Activated naive CD4-positive, alpha-beta T cell treated with anti-CD3 and anti-CD28 coated beads, Interleukin-2, amount 10 ng/mL, durations not matched to agents 7 days and 5 days (primary cell): ENCODE results near the gene NBR1.
"Not testable (repeated sequence)": the region's sequence is repeated elsewhere in the genome, so short reads cannot be mapped to it uniquely, and the experiment has no call there.

ENCODE experiments used
- CTCF ChIA-PET: fragments of 350-600 bp; sonication (Branson Sonifier 250); formaldehyde crosslinking; loops from one replicate; lab custom pipeline; 2021; ENCODE audit warnings: antibody characterized with exemption; lab: Charles Lee
- DNase-seq: peaks from one replicate; pipeline ENCODE4 v3.0.0-alpha.2; 2020
- H3K27ac Mint-ChIP-seq: one replicate; pipeline ENCODE4 v1.8.0; 2021; ENCODE audit warnings: mild to moderate bottlenecking, moderate library complexity, mixed read lengths
- H3K27me3 Mint-ChIP-seq: one replicate; pipeline ENCODE4 v1.8.0; 2021; ENCODE audit warnings: mild to moderate bottlenecking, mixed read lengths
- H3K36me3 Mint-ChIP-seq: one replicate; pipeline ENCODE4 v1.8.0; 2021; ENCODE audit warnings: mixed read lengths
- H3K4me1 Mint-ChIP-seq: one replicate; pipeline ENCODE4 v1.8.0; 2021; ENCODE audit warnings: mixed read lengths
- H3K4me3 Mint-ChIP-seq: one replicate; pipeline ENCODE4 v1.8.0; 2021; ENCODE audit warnings: mild to moderate bottlenecking, moderate library complexity, mixed read lengths
- H3K9me3 Mint-ChIP-seq: one replicate; pipeline ENCODE4 v1.8.0; 2021; ENCODE audit warnings: mixed read lengths

Gene NBR1

GRCh38 chr17:43140396-43141332 is 30.4 kb upstream of the NBR1 start:
- H3K4me1 Mint-ChIP-seq, result peaks cover 10% of the 10 kb centered on the region
- no peak overlapping the region for H3K27ac Mint-ChIP-seq
- H3K4me3 Mint-ChIP-seq, result no peak overlapping the region
- CTCF ChIA-PET, result no interaction called here
- H3K36me3 Mint-ChIP-seq, result no peaks in the 10 kb centered on the region
- H3K27me3 Mint-ChIP-seq, result no peaks in the 10 kb centered on the region
- no peak for DNase-seq
- no peaks in the 10 kb centered on the region for H3K9me3 Mint-ChIP-seq

DNA sequence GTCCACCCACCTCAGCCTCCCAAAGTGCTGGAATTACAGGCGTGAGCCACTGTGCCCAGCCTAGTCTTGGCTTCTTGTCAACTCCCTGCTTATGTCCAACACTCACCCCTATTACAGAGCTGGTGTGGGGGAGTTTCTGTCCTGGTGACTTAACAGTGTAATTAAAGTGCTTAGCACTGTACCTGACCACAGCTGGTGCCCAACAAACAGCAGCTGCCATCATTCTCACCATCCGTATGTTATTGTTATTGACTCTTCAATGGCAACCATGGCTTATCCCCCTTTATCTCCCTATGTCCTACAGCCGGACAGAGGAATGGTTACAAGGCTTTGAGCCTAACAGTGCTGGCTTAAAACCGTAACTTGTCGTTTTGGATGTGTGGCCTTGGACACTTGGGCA is 28.9 kb upstream of the NBR1 start:
- Mint-ChIP-seq H3K9me3 (no peaks in the 10 kb centered on the region), H3K4me3 (no peak overlapping the region), H3K27me3 (no peaks in the 10 kb centered on the region), H3K36me3 (no peaks in the 10 kb centered on the region), H3K27ac (no peak overlapping the region), H3K4me1 (no peaks in the 10 kb centered on the region)
- CTCF ChIA-PET, result no interaction called here
- no peak for DNase-seq

DNA sequence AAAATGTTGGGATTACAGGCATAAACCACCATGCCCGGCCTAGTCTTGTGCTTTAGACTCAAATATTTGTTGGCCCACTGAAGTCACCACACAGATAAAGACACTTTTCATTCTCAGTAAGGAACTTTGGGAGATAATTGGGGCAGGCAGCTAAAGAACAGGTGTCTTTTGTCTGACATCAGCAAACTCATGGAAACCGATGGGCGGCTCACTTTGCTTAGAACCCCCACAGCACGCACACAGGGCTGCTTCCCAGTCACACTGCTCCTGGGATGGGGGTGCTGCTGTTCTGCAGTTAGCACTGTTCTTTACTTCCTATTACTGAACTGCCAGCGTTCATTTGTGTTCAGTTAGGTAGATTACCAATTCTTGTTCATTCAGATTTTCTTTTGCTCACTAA is 27.8 kb upstream of the NBR1 start:
- CTCF ChIA-PET, result no interaction called here
- Mint-ChIP-seq H3K9me3 (no peaks in the 10 kb centered on the region), H3K4me1 (no peaks in the 10 kb centered on the region), H3K27ac (no peak overlapping the region), H3K27me3 (no peaks in the 10 kb centered on the region), H3K36me3 (no peaks in the 10 kb centered on the region), H3K4me3 (no peak overlapping the region)
- no peak for DNase-seq

GRCh38 chr17:43146649-43147048 is 24.4 kb upstream of the NBR1 start:
- H3K4me3 Mint-ChIP-seq, result no peak overlapping the region
- no peaks in the 10 kb centered on the region for H3K4me1 Mint-ChIP-seq
- no peak overlapping the region for H3K27ac Mint-ChIP-seq
- no peaks in the 10 kb centered on the region for H3K36me3 Mint-ChIP-seq
- H3K27me3 Mint-ChIP-seq, result no peaks in the 10 kb centered on the region
- CTCF ChIA-PET, result no interaction called here
- no peaks in the 10 kb centered on the region for H3K9me3 Mint-ChIP-seq
- no peak for DNase-seq

DNA sequence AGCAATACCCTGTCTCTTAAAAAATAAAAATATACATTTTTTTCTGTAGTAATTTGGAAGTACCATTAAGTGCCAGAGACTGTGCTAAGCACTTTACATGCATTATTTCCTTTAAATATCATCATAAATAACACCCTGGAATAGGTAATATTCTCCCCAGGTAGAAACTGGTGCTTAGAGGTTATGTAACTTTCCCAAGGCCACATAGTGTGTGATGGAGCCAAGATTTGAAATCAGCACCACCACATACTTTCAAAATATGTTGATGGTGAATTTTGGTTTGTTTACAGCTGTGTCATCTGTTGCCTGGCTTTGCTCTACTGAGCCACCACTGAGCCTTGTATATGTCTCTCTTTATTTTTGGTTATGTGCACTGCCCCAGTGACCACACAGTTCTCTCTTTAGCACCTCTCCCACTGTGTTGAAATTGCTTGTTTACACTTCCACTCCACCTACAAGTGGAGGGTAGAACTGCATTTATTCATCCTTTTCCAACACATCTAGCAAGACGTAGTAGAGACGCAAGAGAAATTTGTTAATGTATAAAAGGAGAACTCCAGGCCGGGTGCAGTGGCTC is 19.0 kb upstream of the NBR1 start:
- DNase-seq, result no peak
- Mint-ChIP-seq H3K36me3 (peaks cover 8% of the 10 kb centered on the region), H3K4me3 (no peak overlapping the region), H3K27me3 (no peaks in the 10 kb centered on the region), H3K27ac (no peak overlapping the region), H3K4me1 (no peaks in the 10 kb centered on the region), H3K9me3 (peaks cover 7% of the 10 kb centered on the region)
- CTCF ChIA-PET, result interaction anchor here (1.0 kb wide), 1 partner anchor 60 kb away, joined by 4 read pairs; the partner anchor contains the start of gene TMEM106A

DNA sequence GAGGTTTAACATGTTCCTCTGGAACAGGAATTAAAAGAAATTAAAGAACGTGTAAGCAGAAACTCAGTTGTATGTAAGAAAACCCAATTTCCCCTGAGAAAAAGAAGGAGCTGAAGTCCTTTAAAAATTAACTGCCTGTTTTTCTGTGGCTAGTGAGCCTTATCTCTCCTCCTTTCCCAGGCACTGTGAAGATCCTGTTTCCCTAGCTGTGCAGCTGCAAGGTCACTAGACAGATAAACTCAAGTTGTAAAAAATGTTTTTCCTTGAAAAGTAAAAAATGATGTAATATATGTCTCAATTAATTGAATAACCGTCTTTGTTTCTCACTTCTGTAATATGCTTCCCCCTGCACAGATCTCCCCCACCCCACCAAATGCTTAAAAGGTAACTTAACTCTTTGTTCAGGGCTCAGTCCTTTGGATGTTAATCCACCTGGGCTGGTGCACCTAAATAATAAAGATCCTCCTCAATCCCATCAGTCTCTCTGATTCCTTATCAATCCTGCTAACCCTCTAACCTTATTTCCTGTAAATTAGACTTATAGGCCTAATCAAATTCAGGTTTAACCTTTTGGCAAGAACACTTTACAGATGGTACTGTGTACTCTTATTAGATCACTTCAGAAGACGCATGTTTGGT is 17.7 kb upstream of the NBR1 start:
- not testable (repeated sequence) for H3K4me1 Mint-ChIP-seq, DNase-seq, H3K27me3 Mint-ChIP-seq, H3K4me3 Mint-ChIP-seq, H3K9me3 Mint-ChIP-seq, H3K36me3 Mint-ChIP-seq, H3K27ac Mint-ChIP-seq
- CTCF ChIA-PET, result interaction anchor here (1.0 kb wide), 1 partner anchor 59 kb away, joined by 4 read pairs; the partner anchor contains the start of gene TMEM106A

DNA sequence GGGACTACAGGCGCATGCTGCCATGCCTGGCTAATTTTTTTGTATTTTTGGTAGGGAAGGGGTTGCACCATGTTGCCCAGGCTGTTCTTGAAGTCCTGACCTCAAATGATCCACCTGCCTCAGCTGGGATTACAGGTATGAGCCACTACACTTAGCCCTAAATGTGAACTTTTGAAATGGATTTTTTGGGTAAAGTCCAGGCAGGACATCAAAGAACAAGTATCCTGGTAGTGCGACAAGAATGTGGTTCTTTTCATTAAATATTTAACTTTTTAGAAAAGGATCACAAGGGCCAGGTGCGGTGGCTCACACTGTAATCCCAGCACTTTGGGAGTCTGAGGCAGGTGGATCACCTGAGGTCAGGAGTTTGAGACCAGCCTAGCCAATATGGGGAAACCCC is 15.3 kb upstream of the NBR1 start:
- no peak overlapping the region for H3K27ac Mint-ChIP-seq
- H3K27me3 Mint-ChIP-seq, result no peaks in the 10 kb centered on the region
- CTCF ChIA-PET, result no interaction called here

GRCh38 chr17:43159232-43159631 is 11.8 kb upstream of the NBR1 start:
- CTCF ChIA-PET, DNase-seq, H3K27ac Mint-ChIP-seq: not testable (repeated sequence)

More for the DNA sequence above, 15.3 kb upstream of the NBR1 start:
- peaks cover 8% of the 10 kb centered on the region for H3K36me3 Mint-ChIP-seq
- H3K9me3 Mint-ChIP-seq, result peaks cover 7% of the 10 kb centered on the region
- no peak for DNase-seq
- no peaks in the 10 kb centered on the region for H3K4me1 Mint-ChIP-seq
- no peak overlapping the region for H3K4me3 Mint-ChIP-seq

DNA sequence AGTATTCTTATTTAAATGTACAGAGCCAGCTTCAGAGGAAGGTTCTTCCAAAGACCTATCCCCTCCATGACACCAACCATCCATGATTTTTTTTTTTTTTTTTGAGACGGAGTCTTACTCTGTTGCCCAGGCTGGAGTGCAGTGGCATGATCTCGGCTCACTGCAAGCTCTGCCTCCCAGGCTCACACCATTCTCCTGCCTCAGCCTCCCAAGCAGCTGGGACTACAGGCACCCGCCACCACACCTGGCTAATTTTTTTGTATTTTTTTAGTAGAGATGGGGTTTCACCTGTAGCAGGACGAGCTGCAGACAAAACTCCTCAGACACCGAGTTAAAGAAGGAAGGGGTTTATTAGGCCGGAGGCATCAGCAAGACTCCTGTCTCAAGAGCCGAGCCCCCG is 11.1 kb upstream of the NBR1 start:
- CTCF ChIA-PET, H3K4me3 Mint-ChIP-seq, H3K36me3 Mint-ChIP-seq, H3K4me1 Mint-ChIP-seq, H3K27me3 Mint-ChIP-seq, H3K27ac Mint-ChIP-seq, DNase-seq, H3K9me3 Mint-ChIP-seq: not testable (repeated sequence)

More at GRCh38 chr17:43159232-43159631, 11.8 kb upstream of the NBR1 start:
- H3K9me3 Mint-ChIP-seq, H3K36me3 Mint-ChIP-seq, H3K4me3 Mint-ChIP-seq, H3K4me1 Mint-ChIP-seq, H3K27me3 Mint-ChIP-seq: not testable (repeated sequence)

- H3K9me3 Mint-ChIP-seq, CTCF ChIA-PET: not testable (repeated sequence)
- H3K27ac Mint-ChIP-seq, result peak overlapping the region; percentile 25
Observed at GRCh38 chr17:43165971-43166370, 5.0 kb upstream of the NBR1 start.

DNA sequence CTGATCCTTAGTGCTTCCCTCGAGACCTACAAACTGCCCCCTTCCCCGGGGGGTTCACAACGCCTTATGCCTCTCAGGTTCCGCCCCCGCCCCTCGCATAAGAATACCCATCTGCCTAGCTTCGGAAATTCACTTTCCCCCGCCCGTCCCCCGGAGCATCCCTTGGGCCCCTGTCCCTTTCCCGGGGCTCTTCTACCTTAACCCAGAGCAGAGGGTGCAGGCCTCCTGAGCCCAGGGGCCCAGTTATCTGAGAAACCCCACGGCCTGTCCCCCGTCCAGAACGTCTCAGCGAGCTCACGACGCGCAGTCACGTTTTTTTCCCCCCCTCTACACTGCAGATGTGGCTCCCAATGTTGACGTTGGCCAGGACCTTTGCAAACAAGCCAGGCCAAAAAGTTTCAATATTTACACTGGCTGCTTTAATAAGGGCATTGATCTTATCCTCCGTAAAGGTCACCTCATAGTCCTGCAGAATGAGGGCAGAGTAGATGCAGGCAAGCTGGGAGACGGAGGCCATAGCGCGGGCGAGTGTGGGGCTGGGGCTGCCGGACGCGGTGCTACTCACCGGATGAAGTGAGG is 1.4 kb upstream of the NBR1 start:
- peaks cover 12% of the 10 kb centered on the region for H3K36me3 Mint-ChIP-seq
- peak; percentile 34 for DNase-seq
- H3K4me1 Mint-ChIP-seq, result peaks cover 27% of the 10 kb centered on the region
- H3K27ac Mint-ChIP-seq, result no peak overlapping the region
- no peaks in the 10 kb centered on the region for H3K27me3 Mint-ChIP-seq
- no peaks in the 10 kb centered on the region for H3K9me3 Mint-ChIP-seq
- no peak overlapping the region for H3K4me3 Mint-ChIP-seq
- CTCF ChIA-PET, result no interaction called here

More at GRCh38 chr17:43165971-43166370, 5.0 kb upstream of the NBR1 start:
- not testable (repeated sequence) for H3K4me1 Mint-ChIP-seq, H3K27me3 Mint-ChIP-seq, H3K36me3 Mint-ChIP-seq, H3K4me3 Mint-ChIP-seq, DNase-seq

DNA sequence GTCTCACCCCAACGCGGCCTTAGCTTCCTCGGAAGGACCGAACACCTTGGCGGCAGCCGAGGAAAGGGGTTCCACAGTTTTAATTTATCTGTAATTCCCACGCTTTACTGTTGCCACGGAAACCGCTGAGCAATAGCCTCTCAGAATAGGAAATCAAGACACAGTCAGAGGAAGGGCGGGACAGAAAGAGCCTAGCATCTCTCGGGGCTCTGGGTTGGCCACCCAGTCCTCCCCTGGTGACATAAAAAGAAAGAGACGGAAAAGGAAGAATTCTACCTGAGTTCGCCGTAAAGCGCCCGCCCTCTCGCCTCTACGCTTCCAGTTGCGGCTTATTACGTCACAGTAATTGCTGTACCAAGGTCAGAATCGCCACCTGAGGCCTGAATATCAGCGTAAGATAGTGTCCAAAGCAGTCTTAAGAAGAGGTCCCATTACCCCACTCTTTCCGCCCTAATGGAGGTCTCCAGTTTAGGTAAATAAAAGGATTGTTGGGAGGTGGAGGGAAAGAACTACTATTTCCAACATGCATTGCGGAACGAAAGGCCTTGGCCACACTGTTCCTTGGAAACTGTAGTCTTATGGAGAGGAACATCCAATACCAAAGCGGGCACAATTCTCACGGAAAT is 761 bp upstream of the NBR1 start:
- Mint-ChIP-seq H3K4me1 (peaks cover 30% of the 10 kb centered on the region), H3K27ac (no peak overlapping the region), H3K27me3 (no peaks in the 10 kb centered on the region), H3K9me3 (no peaks in the 10 kb centered on the region), H3K4me3 (no peak overlapping the region), H3K36me3 (peaks cover 14% of the 10 kb centered on the region)
- CTCF ChIA-PET, result no interaction called here
- peak; percentile 94 for DNase-seq

- peaks cover 22% of the 10 kb centered on the region for H3K36me3 Mint-ChIP-seq
- no peak overlapping the region for H3K27ac Mint-ChIP-seq
- no peaks in the 10 kb centered on the region for H3K9me3 Mint-ChIP-seq
- CTCF ChIA-PET, result interaction anchor here (0.9 to 1.2 kb wide), 3 partner anchors 18 to 46 kb away, joined by 3 to 4 read pairs (median 3); no protein-coding TSS in a partner anchor
- H3K27me3 Mint-ChIP-seq, result no peaks in the 10 kb centered on the region
- no peak for DNase-seq
- peaks cover 38% of the 10 kb centered on the region for H3K4me1 Mint-ChIP-seq
- no peak overlapping the region for H3K4me3 Mint-ChIP-seq
Observed at GRCh38 chr17:43171586-43172487, 823 bp downstream of the NBR1 start.
